Measurements from ENCODE around the gene NKAPD1.
"Not testable (repeated sequence)": the region's sequence is repeated elsewhere in the genome, so short reads cannot be mapped to it uniquely, and the experiment has no call there.

- not testable (repeated sequence) for TF ChIP-seq CTCF (conservative IDR thresholded peaks at IDR 0.05 in 1 of 2, IDR thresholded peaks at IDR 0.05 in 1 of 2; ENCODE audit: low read depth in 1 of 2, low read length in 2 of 2); EZH2 (IDR thresholded peaks at IDR 0.05; ENCODE audit: low read length, missing control alignments)
These were observed 27.5 kb upstream of the NKAPD1 start for GRCh38 chr11:112046647-112047046.

All from fibroblast of lung (primary cell).